Mesodermal cell (in vitro differentiated cells): ENCODE data around the gene SATB2. TPM values are rescaled to one million over a fixed set of nuclear protein-coding genes. Genes with fewer than 3 reads are reported as not detected.

Experiments used
- H3K27ac ChIP-seq: 2 replicates; pipeline ENCODE4 v1.7.0; 2013; ENCODE audit warnings: mild to moderate bottlenecking, low read depth, low read length, moderate library complexity; ENCODE audit not compliant: severe bottlenecking
- H3K36me3 ChIP-seq: 2 replicates; pipeline ENCODE4 v1.7.1; 2013; ENCODE audit warnings: mild to moderate bottlenecking, low read length, moderate library complexity; ENCODE audit not compliant: control insufficient read depth, insufficient read depth
- H3K4me1 ChIP-seq: one replicate; pipeline ENCODE4 v1.7.1; 2013; ENCODE audit warnings: mild to moderate bottlenecking, low read length; ENCODE audit not compliant: insufficient read depth, control insufficient read depth, poor library complexity, severe bottlenecking
- H3K4me3 ChIP-seq: 2 replicates; pipeline ENCODE4 v1.7.0; 2013; ENCODE audit warnings: low read length, control low read depth, mild to moderate bottlenecking; ENCODE audit not compliant: insufficient read depth, poor library complexity, severe bottlenecking; ENCODE audit errors: extremely low read depth
- H3K9me3 ChIP-seq: 2 replicates; pipeline ENCODE4 v1.7.1; 2013; ENCODE audit warnings: mild to moderate bottlenecking, low read length, moderate library complexity; ENCODE audit not compliant: control insufficient read depth
- WGBS, 2 experiments: methylation state at CpG; one replicate each; pipeline ENCODE4 v1.1.5; 2013; ENCODE audit warnings: missing lambda C conversion rate in 2 of 2; ENCODE audit not compliant: insufficient coverage in 2 of 2; 5-methylcytosine and 5-hydroxymethylcytosine counted together
- polyA plus RNA-seq, 2 experiments: library from polyadenylated mRNA; stranded (reverse); fragments of 50-300 nt; gene quantifications; one replicate each; pipeline ENCODE4 v1.2.3, GENCODE V29; 2013

The SATB2 gene
- polyA plus RNA-seq (2013, experiment 1 of 2), result 7.0 TPM
- polyA plus RNA-seq (2013, experiment 2 of 2), result 5.4 TPM

DNA sequence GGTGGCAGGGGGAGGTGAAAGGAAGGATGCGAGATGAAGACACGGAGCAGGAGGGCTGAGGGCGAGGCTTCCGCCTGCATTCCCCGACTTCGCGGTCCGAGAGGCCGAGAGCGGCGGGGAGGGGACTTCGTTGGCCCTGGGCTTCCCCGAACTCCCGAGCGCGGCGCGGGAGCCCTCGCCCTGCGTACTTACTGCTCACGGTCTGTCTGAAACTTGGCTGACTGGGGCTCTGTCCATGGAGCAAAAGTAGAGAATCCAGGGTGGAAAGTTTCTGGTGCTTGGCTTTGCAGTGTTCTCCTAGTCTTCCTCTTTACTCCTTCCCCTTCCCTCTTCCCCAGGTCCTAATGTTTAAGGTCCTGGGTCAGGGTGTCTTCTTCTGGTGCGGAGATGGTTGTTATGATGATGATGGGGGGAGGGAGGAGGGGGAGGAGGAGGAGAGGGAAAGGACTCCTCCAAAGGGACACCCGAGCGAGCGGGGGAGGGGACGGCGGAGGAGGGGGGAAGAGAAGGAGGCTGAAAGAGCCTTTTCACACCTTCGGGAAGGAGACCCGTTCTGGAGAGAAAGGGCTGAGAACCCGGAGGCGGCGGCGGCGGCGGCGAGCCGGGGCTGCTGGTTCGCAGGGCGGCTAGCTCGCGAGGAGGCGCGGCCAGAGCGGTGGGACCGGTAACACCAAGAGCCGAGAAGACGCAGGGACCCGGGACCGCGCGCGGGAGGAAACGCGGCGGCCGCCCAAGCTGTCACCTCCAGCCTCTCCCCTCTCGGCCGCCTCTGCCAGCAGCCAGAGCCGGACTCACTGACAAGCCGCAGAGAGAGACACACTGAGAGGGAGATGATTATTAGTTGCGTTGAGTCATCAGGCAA lies at the start of gene SATB2:
SATB2 (minus strand) TSS at position 793 of the 862 bp plus-strand sequence. CDS start 1,902 bp downstream, outside the sequence.
- H3K36me3 ChIP-seq, result no peaks in the 10 kb centered on the region
- peak within 1 kb of the TSS; percentile 73 for H3K27ac ChIP-seq
- H3K4me1 ChIP-seq, result peaks cover 17% of the 10 kb centered on the region
- H3K4me3 ChIP-seq, result peak within 1 kb of the TSS; percentile 72
- 0% methylated on average over 40 to 41 of the region's 61 CpGs for WGBS, 2 experiments
- H3K9me3 ChIP-seq, result no peaks in the 10 kb centered on the region

GRCh38 chr2:199505755-199506403 lies 48.1 kb upstream of the SATB2 start:
- no CpG with 5 or more reads among the region's 2 CpGs for WGBS, 2 experiments
- H3K36me3 ChIP-seq, result no peaks in the 10 kb centered on the region
- no peak overlapping the region for H3K4me3 ChIP-seq
- H3K4me1 ChIP-seq, result no peaks in the 10 kb centered on the region
- no peak overlapping the region for H3K27ac ChIP-seq
- H3K9me3 ChIP-seq, result no peaks in the 10 kb centered on the region

- H3K4me1 ChIP-seq, result no peaks in the 10 kb centered on the region
- no peaks in the 10 kb centered on the region for H3K36me3 ChIP-seq
- no peak overlapping the region for H3K27ac ChIP-seq
- no peak overlapping the region for H3K4me3 ChIP-seq
- no peaks in the 10 kb centered on the region for H3K9me3 ChIP-seq
Observed at GRCh38 chr2:199503148-199503547, 45.4 kb upstream of the SATB2 start.

GRCh38 chr2:199499005-199499404 lies 41.3 kb upstream of the SATB2 start:
- Histone ChIP-seq H3K9me3 (no peaks in the 10 kb centered on the region), H3K36me3 (no peaks in the 10 kb centered on the region), H3K4me3 (no peak overlapping the region), H3K4me1 (no peaks in the 10 kb centered on the region), H3K27ac (no peak overlapping the region)
- WGBS, 2 experiments, result 75 to 85% methylated on average over 2 to 3 of the region's 3 CpGs

DNA sequence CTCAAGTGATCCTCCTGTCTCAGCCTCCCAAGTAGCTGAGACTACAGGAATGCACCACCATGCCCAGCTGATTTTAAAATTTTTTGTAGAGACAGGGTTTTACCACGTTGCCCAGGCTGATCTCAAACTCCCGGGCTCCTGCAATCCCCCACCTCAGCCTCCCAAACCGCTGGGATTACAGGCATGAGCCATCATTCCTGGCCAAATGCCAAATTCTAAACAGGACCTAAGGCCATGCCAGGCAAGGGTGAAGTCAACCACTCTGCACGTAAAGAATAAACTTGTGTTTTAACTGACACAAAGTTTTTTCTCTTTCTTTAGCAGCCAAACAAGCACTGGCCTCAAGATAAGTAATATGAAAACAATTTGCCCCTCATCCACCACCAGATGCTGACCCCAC lies 37.4 kb upstream of the SATB2 start:
- WGBS, 2 experiments, result 94 to 100% methylated on average over 2 to 3 of the region's 4 CpGs
- no peak overlapping the region for H3K4me3 ChIP-seq

GRCh38 chr2:199490049-199490448 lies 32.3 kb upstream of the SATB2 start:
- Histone ChIP-seq H3K36me3 (no peaks in the 10 kb centered on the region), H3K9me3 (no peaks in the 10 kb centered on the region), H3K27ac (no peak overlapping the region), H3K4me3 (no peak overlapping the region), H3K4me1 (no peaks in the 10 kb centered on the region)
- 100% methylated on average over 3 to 4 of the region's 5 CpGs for WGBS, 2 experiments

More for the DNA sequence above, 37.4 kb upstream of the SATB2 start:
- Histone ChIP-seq H3K9me3 (no peaks in the 10 kb centered on the region), H3K36me3 (no peaks in the 10 kb centered on the region), H3K27ac (no peak overlapping the region), H3K4me1 (no peaks in the 10 kb centered on the region)

GRCh38 chr2:199488772-199489400 lies 31.1 kb upstream of the SATB2 start:
- Histone ChIP-seq H3K4me1 (no peaks in the 10 kb centered on the region), H3K9me3 (no peaks in the 10 kb centered on the region), H3K27ac (no peak overlapping the region), H3K4me3 (no peak overlapping the region), H3K36me3 (no peaks in the 10 kb centered on the region)
- whole genome bisulfite sequencing, 2 experiments, result 41 to 62% methylated on average over 2 of the region's 6 CpGs

GRCh38 chr2:199485732-199486335 lies 28.1 kb upstream of the SATB2 start:
- WGBS, 2 experiments, result 23 to 39% methylated on average over 2 to 4 of the region's 5 CpGs
- Histone ChIP-seq H3K36me3 (no peaks in the 10 kb centered on the region), H3K9me3 (no peaks in the 10 kb centered on the region), H3K27ac (no peak overlapping the region), H3K4me1 (no peaks in the 10 kb centered on the region), H3K4me3 (no peak overlapping the region)

GRCh38 chr2:199484927-199485326 lies 27.2 kb upstream of the SATB2 start:
- 82% methylated on average over 1 of the region's 1 CpG; no CpG with 5 or more reads in 1 of the 2 experiments for WGBS, 2 experiments
- no peaks in the 10 kb centered on the region for H3K4me1 ChIP-seq
- H3K36me3 ChIP-seq, result no peaks in the 10 kb centered on the region
- H3K27ac ChIP-seq, result no peak overlapping the region
- H3K9me3 ChIP-seq, result no peaks in the 10 kb centered on the region
- no peak overlapping the region for H3K4me3 ChIP-seq

DNA sequence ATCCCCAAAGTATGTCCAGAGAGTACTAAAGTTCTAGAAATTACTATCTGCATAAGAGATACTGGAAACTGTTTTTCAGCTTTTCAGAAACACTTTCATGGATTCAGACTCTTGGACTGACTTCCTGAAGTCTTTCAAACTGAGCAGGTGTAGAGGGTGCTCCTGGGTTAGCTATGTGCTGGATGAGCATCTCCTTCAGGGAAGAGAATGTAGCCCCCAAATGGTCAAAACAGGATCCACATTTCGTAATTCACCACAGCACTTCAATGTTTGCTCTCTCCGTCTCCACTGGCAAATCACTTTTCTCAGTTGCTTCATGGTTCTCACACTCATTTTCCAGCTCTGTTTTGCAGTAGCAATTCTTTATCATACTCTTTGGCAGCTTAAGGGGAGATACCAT lies 23.2 kb upstream of the SATB2 start:
- H3K9me3 ChIP-seq, result no peaks in the 10 kb centered on the region
- WGBS, 2 experiments, result 75 to 79% methylated on average over 2 of the region's 2 CpGs
- H3K4me3 ChIP-seq, result no peak overlapping the region

More for the DNA sequence above, 23.2 kb upstream of the SATB2 start:
- Histone ChIP-seq H3K36me3 (no peaks in the 10 kb centered on the region), H3K27ac (no peak overlapping the region), H3K4me1 (no peaks in the 10 kb centered on the region)
